ENCODE data around the gene BPIFB1.

- TF ChIP-seq, protein P1, sequence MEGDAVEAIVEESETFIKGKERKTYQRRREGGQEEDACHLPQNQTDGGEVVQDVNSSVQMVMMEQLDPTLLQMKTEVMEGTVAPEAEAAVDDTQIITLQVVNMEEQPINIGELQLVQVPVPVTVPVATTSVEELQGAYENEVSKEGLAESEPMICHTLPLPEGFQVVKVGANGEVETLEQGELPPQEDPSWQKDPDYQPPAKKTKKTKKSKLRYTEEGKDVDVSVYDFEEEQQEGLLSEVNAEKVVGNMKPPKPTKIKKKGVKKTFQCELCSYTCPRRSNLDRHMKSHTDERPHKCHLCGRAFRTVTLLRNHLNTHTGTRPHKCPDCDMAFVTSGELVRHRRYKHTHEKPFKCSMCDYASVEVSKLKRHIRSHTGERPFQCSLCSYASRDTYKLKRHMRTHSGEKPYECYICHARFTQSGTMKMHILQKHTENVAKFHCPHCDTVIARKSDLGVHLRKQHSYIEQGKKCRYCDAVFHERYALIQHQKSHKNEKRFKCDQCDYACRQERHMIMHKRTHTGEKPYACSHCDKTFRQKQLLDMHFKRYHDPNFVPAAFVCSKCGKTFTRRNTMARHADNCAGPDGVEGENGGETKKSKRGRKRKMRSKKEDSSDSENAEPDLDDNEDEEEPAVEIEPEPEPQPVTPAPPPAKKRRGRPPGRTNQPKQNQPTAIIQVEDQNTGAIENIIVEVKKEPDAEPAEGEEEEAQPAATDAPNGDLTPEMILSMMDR (IDR thresholded peaks at IDR 0.05; ENCODE audit: low read length) = no peak
- TF ChIP-seq EZH2 (IDR thresholded peaks at IDR 0.05; ENCODE audit: borderline replicate concordance, low read length) = no peak
Measured at GRCh38 chr20:33345342-33345741, 62.3 kb downstream of the BPIFB1 start.
